Mesenchymal stem cell (in vitro differentiated cells and primary cell): ENCODE data around the gene INO80B.
"Not testable (repeated sequence)": the region's sequence is repeated elsewhere in the genome, so short reads cannot be mapped to it uniquely, and the experiment has no call there.

ENCODE experiments used
- DNase-seq: peaks from one replicate; pipeline ENCODE4 v3.0.0-alpha.2; 2013
- H2AFZ ChIP-seq: one replicate; pipeline ENCODE4 v1.6.1; 2013; ENCODE audit warnings: low read depth, mild to moderate bottlenecking, control low read depth, inconsistent platforms, low read length, moderate library complexity
- H2AK5ac ChIP-seq: 2 replicates; pipeline ENCODE4 v1.6.1; 2013; ENCODE audit warnings: low read length, moderate library complexity, mild to moderate bottlenecking, inconsistent platforms; ENCODE audit not compliant: severe bottlenecking
- H2BK120ac ChIP-seq: one replicate; pipeline ENCODE4 v1.6.1; 2013; ENCODE audit warnings: low read depth, mild to moderate bottlenecking, inconsistent platforms, low read length, moderate library complexity
- H2BK12ac ChIP-seq, 2 experiments: one replicate each; pipeline ENCODE4 v1.6.1; 2013; ENCODE audit warnings: inconsistent platforms in 2 of 2, low read length in 2 of 2, mild to moderate bottlenecking in 2 of 2, moderate library complexity in 2 of 2, control low read depth in 1 of 2
- H2BK15ac ChIP-seq: one replicate; pipeline ENCODE4 v1.6.1; 2013; ENCODE audit warnings: mild to moderate bottlenecking, low read depth, inconsistent platforms; ENCODE audit not compliant: poor library complexity, severe bottlenecking
- H2BK5ac ChIP-seq: 2 replicates; pipeline ENCODE4 v1.6.1; 2013; ENCODE audit warnings: low read depth, mild to moderate bottlenecking, low read length, control low read depth, inconsistent platforms; ENCODE audit not compliant: poor library complexity, severe bottlenecking
- H3K14ac ChIP-seq, 2 experiments: one replicate each; pipeline ENCODE4 v1.6.1; 2013; ENCODE audit warnings: inconsistent platforms in 2 of 2, low read length in 2 of 2, control low read depth in 1 of 2, mild to moderate bottlenecking in 1 of 2, moderate library complexity in 1 of 2
- H3K18ac ChIP-seq, 2 experiments: one replicate each; pipeline ENCODE4 v1.6.1; 2013; ENCODE audit warnings: inconsistent platforms in 2 of 2, low read length in 2 of 2, control low read depth in 1 of 2, low read depth in 1 of 2, mild to moderate bottlenecking in 1 of 2
- H3K23ac ChIP-seq, 2 experiments: one replicate each; pipeline ENCODE4 v1.6.1; 2013; ENCODE audit warnings: inconsistent platforms in 2 of 2, low read length in 2 of 2, mild to moderate bottlenecking in 2 of 2, moderate library complexity in 2 of 2, control low read depth in 1 of 2
- H3K27ac ChIP-seq: 2 replicates; pipeline ENCODE4 v1.5.1; 2013; ENCODE audit warnings: mild to moderate bottlenecking, moderate library complexity, low read length, control low read depth, inconsistent platforms; ENCODE audit not compliant: poor library complexity, severe bottlenecking
- H3K27me3 ChIP-seq, 2 experiments: 2 replicates each; pipeline versions ENCODE4 v1.6.1 to v1.7.0; 2013; ENCODE audit warnings: low read length in 2 of 2, mild to moderate bottlenecking in 2 of 2, moderate library complexity in 2 of 2, control low read depth in 1 of 2, inconsistent platforms in 1 of 2; ENCODE audit not compliant: control insufficient read depth in 1 of 2, insufficient read depth in 1 of 2
- H3K36me3 ChIP-seq, 2 experiments: 2 replicates each; pipeline versions ENCODE4 v1.6.1 to v1.7.0; 2013; ENCODE audit warnings: low read length in 2 of 2, control low read depth in 1 of 2, inconsistent platforms in 1 of 2, low read depth in 1 of 2, mild to moderate bottlenecking in 1 of 2; ENCODE audit not compliant: insufficient read depth in 2 of 2, control insufficient read depth in 1 of 2
- H3K4ac ChIP-seq, 2 experiments: one replicate each; pipeline ENCODE4 v1.6.1; 2013; ENCODE audit warnings: inconsistent platforms in 2 of 2, low read length in 2 of 2, mild to moderate bottlenecking in 2 of 2, moderate library complexity in 2 of 2, control low read depth in 1 of 2, low read depth in 1 of 2
- H3K4me1 ChIP-seq: 2 replicates; pipeline ENCODE4 v1.6.1; 2013; ENCODE audit warnings: low read depth, low read length, control low read depth; ENCODE audit not compliant: control insufficient read depth, insufficient read depth
- H3K4me2 ChIP-seq: 2 replicates; pipeline ENCODE4 v1.6.1; 2013; ENCODE audit warnings: low read length, mild to moderate bottlenecking, inconsistent platforms; ENCODE audit not compliant: poor library complexity, severe bottlenecking
- H3K4me3 ChIP-seq, 2 experiments: 2 replicates each; pipeline versions ENCODE4 v1.5.1 to v1.7.0; 2013; ENCODE audit warnings: low read length in 2 of 2, mild to moderate bottlenecking in 2 of 2, control low read depth in 1 of 2, low read depth in 1 of 2; ENCODE audit not compliant: insufficient read depth in 1 of 2
- H3K79me1 ChIP-seq: replicated peaks from 2 replicates; pipeline ENCODE4 v1.6.1; 2013; ENCODE audit warnings: mild to moderate bottlenecking, control low read depth, low read length, inconsistent platforms; ENCODE audit not compliant: poor library complexity, severe bottlenecking
- H3K9ac ChIP-seq: 2 replicates; pipeline ENCODE4 v1.7.0; 2013; ENCODE audit warnings: mild to moderate bottlenecking, low read length, moderate library complexity
- H3K9me3 ChIP-seq: 2 replicates; pipeline ENCODE4 v1.7.0; 2013; ENCODE audit warnings: mild to moderate bottlenecking, low read length; ENCODE audit not compliant: control insufficient read depth
- H4K8ac ChIP-seq: one replicate; pipeline ENCODE4 v1.6.1; 2013; ENCODE audit warnings: inconsistent platforms, mild to moderate bottlenecking, low read length, moderate library complexity
- H4K91ac ChIP-seq: one replicate; pipeline ENCODE4 v1.6.1; 2013; ENCODE audit warnings: mild to moderate bottlenecking, low read length, inconsistent platforms
- WGBS: methylation state at CpG from one replicate; pipeline ENCODE4 v1.1.7; 2013; ENCODE audit warnings: mixed read lengths; 5-methylcytosine and 5-hydroxymethylcytosine counted together

Gene INO80B

GRCh38 chr2:74462786-74463105 is 7.9 kb downstream of the INO80B start:
- Histone ChIP-seq H3K23ac (no peak overlapping the region), H3K4me1 (peaks cover 8% of the 10 kb centered on the region), H3K4me2 (no peak overlapping the region), H2BK12ac (no peak overlapping the region), H3K36me3 (peaks cover 27 to 28% of the 10 kb centered on the region in 2 experiments), H3K27me3 (no peaks in the 10 kb centered on the region), H4K91ac (no peak overlapping the region), H2BK120ac (no peak overlapping the region), H3K4ac (no peak overlapping the region), H2AFZ (no peak overlapping the region), H4K8ac (no peak overlapping the region), H2BK15ac (no peak overlapping the region), H3K79me1 (peaks cover 33% of the 10 kb centered on the region), H3K18ac (no peak overlapping the region), H3K9ac (peak overlapping the region; percentile 7), H2AK5ac (no peak overlapping the region), H3K9me3 (no peaks in the 10 kb centered on the region), H3K27ac (no peak overlapping the region), H3K14ac (no peak overlapping the region), H3K4me3 (no peak overlapping the region), H2BK5ac (no peak overlapping the region)
- no peak for DNase-seq
- 94% methylated on average over 4 of the region's 4 CpGs for WGBS

GRCh38 chr2:74464406-74464805 is 9.5 kb downstream of the INO80B start:
- peak overlapping the region; percentile 16 for H2AK5ac ChIP-seq
- peaks cover 30% of the 10 kb centered on the region for H3K79me1 ChIP-seq
- H3K4me1 ChIP-seq, result peaks cover 7% of the 10 kb centered on the region
- H3K18ac ChIP-seq, result peak overlapping the region in 1 of 2 experiments; percentile 40
- H3K36me3 ChIP-seq, result peaks cover 27 to 28% of the 10 kb centered on the region in 2 experiments
- no peak overlapping the region for H3K27ac ChIP-seq
- H2BK15ac ChIP-seq, result no peak overlapping the region
- no peaks in the 10 kb centered on the region for H3K9me3 ChIP-seq
- no peak overlapping the region for H2BK120ac ChIP-seq
- H4K91ac ChIP-seq, result peak overlapping the region; percentile 22
- H3K4me3 ChIP-seq, result peak overlapping the region; percentile 90 to 96
- peak overlapping the region; percentile 75 for H3K4me2 ChIP-seq
- no peak overlapping the region for H2AFZ ChIP-seq
- H3K27me3 ChIP-seq, result no peaks in the 10 kb centered on the region
- no peak overlapping the region for H2BK5ac ChIP-seq
- H2BK12ac ChIP-seq, result no peak overlapping the region
- H3K4ac ChIP-seq, result peak overlapping the region; percentile 46 to 62
- peak overlapping the region; percentile 20 to 93 for H3K23ac ChIP-seq
- peak overlapping the region; percentile 85 for H4K8ac ChIP-seq
- no peak overlapping the region for H3K14ac ChIP-seq
- WGBS, result 4% methylated on average over 13 of the region's 13 CpGs
- no peak for DNase-seq
- peak overlapping the region; percentile 94 for H3K9ac ChIP-seq

GRCh38 chr2:74470742-74471141 is 15.9 kb downstream of the INO80B start:
- H3K4me3 ChIP-seq, H3K79me1 ChIP-seq, H2BK120ac ChIP-seq: not testable (repeated sequence)

GRCh38 chr2:74471332-74472065 is 16.6 kb downstream of the INO80B start:
- Histone ChIP-seq H2BK12ac (no peak overlapping the region), H3K14ac (peak overlapping the region in 1 of 2 experiments; percentile 100), H3K4ac (peak overlapping the region in 1 of 2 experiments; percentile 99), H2BK15ac (no peak overlapping the region), H2BK5ac (no peak overlapping the region), H3K9me3 (no peaks in the 10 kb centered on the region), H3K27me3 (no peaks in the 10 kb centered on the region), H2BK120ac (no peak overlapping the region), H2AFZ (no peak overlapping the region), H3K79me1 (peaks cover 4% of the 10 kb centered on the region), H3K23ac (no peak overlapping the region), H3K9ac (peak overlapping the region; percentile 86), H3K4me2 (peak overlapping the region; percentile 89), H3K18ac (peak overlapping the region; percentile 56 to 100), H4K8ac (no peak overlapping the region), H3K4me1 (peaks cover 11% of the 10 kb centered on the region), H3K4me3 (peak overlapping the region; percentile 79 to 89), H2AK5ac (no peak overlapping the region), H3K36me3 (peaks cover 19 to 22% of the 10 kb centered on the region in 2 experiments), H4K91ac (no peak overlapping the region), H3K27ac (peak overlapping the region; percentile 95)
- DNase-seq, result no peak
- 77% methylated on average over 9 of the region's 16 CpGs for WGBS

More at GRCh38 chr2:74470742-74471141, 15.9 kb downstream of the INO80B start:
- H3K23ac ChIP-seq, H2AFZ ChIP-seq, H3K4ac ChIP-seq, DNase-seq, H3K27ac ChIP-seq, H3K9ac ChIP-seq, H2AK5ac ChIP-seq, H2BK5ac ChIP-seq, H3K14ac ChIP-seq, H2BK15ac ChIP-seq, H3K27me3 ChIP-seq, H3K4me2 ChIP-seq, H2BK12ac ChIP-seq, H3K18ac ChIP-seq, H4K8ac ChIP-seq, H3K9me3 ChIP-seq, H4K91ac ChIP-seq: not testable (repeated sequence)
- 98% methylated on average over 9 of the region's 12 CpGs for WGBS
- Histone ChIP-seq H3K36me3 (peaks cover 16 to 19% of the 10 kb centered on the region in 2 experiments), H3K4me1 (peaks cover 11% of the 10 kb centered on the region)
